ENCODE data around the gene GDPD5. TPM values are rescaled to one million over a fixed set of nuclear protein-coding genes. Genes with fewer than 3 reads are reported as not detected.

GDPD5 gene
- total and polyA plus RNA-seq, 9 of the 15 experiments (the other 6 are each of a cell fraction or from before 2014, with no cell fraction given): 0.32 to 27.3 (median 8.0) TPM

- Histone ChIP-seq H3K4me3 (peak overlapping the region; percentile 91; the same call in 1 of the 2 replicates), H3K79me2 (ENCODE audit: control insufficient read depth, insufficient read depth, low read length) (peaks cover 80% of the 10 kb centered on the region), H3K4me2 (ENCODE audit: insufficient read depth, low read length) (peak overlapping the region; percentile 98), H3K36me3 (ENCODE audit: control insufficient read depth, insufficient read depth, low read length) (peaks cover 77% of the 10 kb centered on the region), H3K9me3 (replicated peaks; ENCODE audit: control insufficient read depth, insufficient read depth, low read depth, low read length) (no peaks in the 10 kb centered on the region), H3K9me1 (ENCODE audit: control insufficient read depth, insufficient read depth, low read length) (peaks cover 21% of the 10 kb centered on the region), H3K9ac (ENCODE audit: insufficient read depth in 1 of 2, low read depth in 2 of 2, low read length in 2 of 2) (peak overlapping the region; percentile 74 to 100; a peak in 3 of 4 replicates), H3K27ac (ENCODE audit: extremely low read depth, low read depth, low read length) (peak overlapping the region; percentile 52), H2AFZ (ENCODE audit: low read depth, low read length) (no peak overlapping the region), H4K20me1 (replicated peaks; ENCODE audit: control insufficient read depth, insufficient read depth, low read length) (peaks cover 71% of the 10 kb centered on the region), H3K4me1 (replicated peaks in 1 of 2; ENCODE audit: control insufficient read depth in 2 of 2, insufficient read depth in 2 of 2, low read length in 2 of 2) (peaks cover 17 to 43% of the 10 kb centered on the region in 2 experiments; a peak in 3 of 5 replicates), H3K27me3 (ENCODE audit: control insufficient read depth in 2 of 2, insufficient read depth in 2 of 2, low read length in 2 of 2) (no peaks in the 10 kb centered on the region)
- DNase-seq (ENCODE audit: extremely low read depth in 1 of 4, low spot score in 3 of 4): no peak
- ChIA-PET CTCF (ENCODE audit: low intra/inter-chr PET ratio) (no interaction called here), POLR2A (interaction anchor here (0.6 to 4.0 kb wide), 13 partner anchors 11 to 783 kb away, joined by 3 to 33 read pairs (median 4); no protein-coding TSS in a partner anchor)
- no peak for FAIRE-seq
- no peak for TF ChIP-seq FUS (optimal IDR thresholded peaks at IDR 0.05; ENCODE audit: low read depth, low read length)
- TF ChIP-seq SIN3A (IDR thresholded peaks at IDR 0.05; ENCODE audit: borderline replicate concordance in 2 of 2, control insufficient read depth in 1 of 2, low read depth in 2 of 2, low read length in 2 of 2): 0 out of 4 replicates have a peak, but pooled peaks of 1 of the 2 experiments have one; percentile 7
- TF ChIP-seq RBFOX2 (IDR thresholded peaks at IDR 0.05; ENCODE audit: low read depth, low read length): peak; percentile 61; the same call in 1 of the 2 replicates
- TF ChIP-seq HNRNPUL1 (IDR thresholded peaks at IDR 0.05; ENCODE audit: low read length): 0 out of 2 replicates have a peak, but pooled peaks have one; percentile 16
- TF ChIP-seq RUNX1 (IDR thresholded peaks at IDR 0.05; ENCODE audit: low read depth): no peak
- TF ChIP-seq COPS2 (conservative IDR thresholded peaks at IDR 0.05): no peak
- BruUV-seq (replicated peaks): no TSS peak
- 79% methylated on average over 10 of the region's 10 CpGs for WGBS (ENCODE audit: insufficient coverage, low coverage, missing lambda C conversion rate)
- intact Hi-C loops (cut with micrococcal nuclease) (no loop called here), in situ Hi-C loops (cut with MboI) (no loop called here)
- ATAC-seq: no peak
Measured at GRCh38 chr11:75402002-75402773, 123.6 kb downstream of the GDPD5 start.
